Gastroesophageal sphincter (tissue), 4 donors: Measurements from ENCODE around the gene UBQLN1. TPM values are rescaled to one million over a fixed set of nuclear protein-coding genes. Genes with fewer than 3 reads are reported as not detected.

Experiments used
- ATAC-seq: fragments of 150-250 bp; one replicate; pipeline ENCODE4 v1.9.1; 2016; ENCODE audit warnings: mild to moderate bottlenecking, moderate library complexity
- H3K27ac ChIP-seq, 4 donors: fragments of 200-600 bp; sonication (generic) in 3 of 4; 1 replicate in 3 of 4; 2 replicates in 1 of 4; pipeline ENCODE4 v1.5.1; 2016 to 2019
- H3K27me3 ChIP-seq: fragments of 200-600 bp; sonication (generic); one replicate; pipeline ENCODE4 v1.5.1; 2019
- H3K36me3 ChIP-seq, 2 donors: fragments of 200-600 bp; sonication (generic); one replicate each; pipeline ENCODE4 v1.5.1; 2019; ENCODE audit warnings: control low read depth in 1 of 2
- H3K4me1 ChIP-seq, 3 donors: fragments of 200-600 bp; sonication (generic); 1 replicate in 2 of 3; 2 replicates in 1 of 3; pipeline ENCODE4 v1.5.1; 2016 to 2019; ENCODE audit warnings: control low read depth in 2 of 3
- H3K4me3 ChIP-seq, 2 donors: fragments of 200-600 bp; sonication (generic); one replicate each; pipeline ENCODE4 v1.5.1; 2019; ENCODE audit warnings: mild to moderate bottlenecking in 1 of 2, moderate library complexity in 1 of 2
- H3K9me3 ChIP-seq, 3 donors: fragments of 200-600 bp; sonication (generic); one replicate each; pipeline ENCODE4 v1.5.1; 2017 to 2019; ENCODE audit warnings: control low read depth in 2 of 3
- EP300 ChIP-seq: sonication (generic); formaldehyde crosslinking; IDR thresholded peaks from one replicate; pipeline ENCODE4 v1.6.1; 2017; ENCODE audit warnings: antibody characterized with exemption, mild to moderate bottlenecking
- POLR2A ChIP-seq, 2 donors: fragments of 450-650 bp; IDR thresholded peaks; one replicate each; pipeline ENCODE4 v1.6.1; 2017; ENCODE audit warnings: antibody characterized with exemption in 2 of 2, mild to moderate bottlenecking in 2 of 2, moderate library complexity in 1 of 2
- POLR2AphosphoS5 ChIP-seq: sonication (generic); formaldehyde crosslinking; IDR thresholded peaks from one replicate; pipeline ENCODE4 v1.6.1; 2017; ENCODE audit warnings: antibody characterized with exemption
- WGBS, 2 donors: methylation state at CpG; one replicate each; pipeline ENCODE4 v1.1.5; 2018; ENCODE audit warnings: low coverage in 1 of 2; 5-methylcytosine and 5-hydroxymethylcytosine counted together
- total RNA-seq, 4 donors: library from RNA; depleted of rRNA; stranded (reverse); fragments of >200 nt; gene quantifications; one replicate each; pipeline ENCODE4 v1.1.0, GENCODE V29; 2016
- TF ChIP-seq, protein P1 (sequence below), 4 experiments: fragments of 200-600 bp in 2 of 4; fragments of 450-650 bp in 2 of 4; sonication (generic) in 1 of 4; IDR thresholded peaks; one replicate each; pipeline ENCODE4 v1.5.1; 2017 to 2019; ENCODE audit warnings: antibody characterized with exemption in 4 of 4, mild to moderate bottlenecking in 2 of 4, moderate library complexity in 2 of 4

UBQLN1 gene
- 100 to 1,000 TPM; 112 to 132 (median 117) TPM for total RNA-seq

DNA sequence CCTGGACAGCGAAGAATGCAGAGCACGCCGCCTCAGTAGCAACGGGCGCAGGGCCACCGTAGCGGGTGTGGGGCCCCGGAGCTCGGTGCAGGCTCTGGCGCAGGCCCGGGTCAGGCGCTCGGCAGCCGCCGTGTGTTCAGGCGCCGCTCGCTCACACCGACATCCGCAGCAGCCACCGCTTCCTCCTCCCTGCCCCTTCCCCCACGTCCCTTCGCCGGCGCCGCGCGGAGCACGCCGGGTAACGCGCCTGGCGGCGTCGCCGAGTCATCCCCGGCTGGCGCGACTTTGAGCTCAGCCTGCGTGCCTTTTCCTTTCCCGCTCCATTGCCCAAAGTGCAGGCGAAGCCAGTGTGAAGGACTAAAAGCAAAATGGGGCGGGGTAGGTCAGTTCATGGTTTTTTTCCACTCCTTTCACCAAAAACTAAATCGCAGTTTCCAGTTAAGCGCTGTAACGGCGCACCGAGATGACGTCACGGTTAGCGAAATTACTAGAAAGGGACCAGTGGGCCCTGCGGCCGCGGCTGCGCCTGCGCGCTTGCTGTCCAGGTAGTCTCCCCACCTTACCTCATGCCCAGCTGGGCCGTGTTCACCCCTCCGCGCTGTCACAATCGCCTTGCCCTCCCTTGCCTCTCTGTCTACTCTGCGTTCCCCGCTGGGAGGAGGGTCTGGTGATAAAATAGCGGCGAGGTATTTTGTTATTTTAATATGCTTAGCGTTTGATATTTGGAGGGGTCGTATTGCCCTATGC lies at the start of gene UBQLN1:
UBQLN1 (minus strand) TSS at position 191 of the 747 bp plus-strand sequence. CDS start 279 bp downstream, outside the sequence.
- Histone ChIP-seq H3K4me1 (peaks cover 0 to 41% (median 8%) of the 10 kb centered on the region in 3 donors), H3K27me3 (no peaks in the 10 kb centered on the region), H3K36me3 (no peaks in the 10 kb centered on the region), H3K9me3 (no peaks in the 10 kb centered on the region), H3K4me3 (peak within 1 kb of the TSS; percentile 75 to 91), H3K27ac (peak within 1 kb of the TSS; percentile 90 to 98 (median 96))
- ATAC-seq = peak; percentile 94
- 0 to 1% methylated on average over 10 to 22 of the region's 67 CpGs for WGBS, 2 donors
- TF ChIP-seq EP300 (no peak), POLR2A (IDR thresholded peaks at IDR 0.05) (peak; percentile 92), POLR2AphosphoS5 (peak; percentile 94)
- TF ChIP-seq, protein P1, sequence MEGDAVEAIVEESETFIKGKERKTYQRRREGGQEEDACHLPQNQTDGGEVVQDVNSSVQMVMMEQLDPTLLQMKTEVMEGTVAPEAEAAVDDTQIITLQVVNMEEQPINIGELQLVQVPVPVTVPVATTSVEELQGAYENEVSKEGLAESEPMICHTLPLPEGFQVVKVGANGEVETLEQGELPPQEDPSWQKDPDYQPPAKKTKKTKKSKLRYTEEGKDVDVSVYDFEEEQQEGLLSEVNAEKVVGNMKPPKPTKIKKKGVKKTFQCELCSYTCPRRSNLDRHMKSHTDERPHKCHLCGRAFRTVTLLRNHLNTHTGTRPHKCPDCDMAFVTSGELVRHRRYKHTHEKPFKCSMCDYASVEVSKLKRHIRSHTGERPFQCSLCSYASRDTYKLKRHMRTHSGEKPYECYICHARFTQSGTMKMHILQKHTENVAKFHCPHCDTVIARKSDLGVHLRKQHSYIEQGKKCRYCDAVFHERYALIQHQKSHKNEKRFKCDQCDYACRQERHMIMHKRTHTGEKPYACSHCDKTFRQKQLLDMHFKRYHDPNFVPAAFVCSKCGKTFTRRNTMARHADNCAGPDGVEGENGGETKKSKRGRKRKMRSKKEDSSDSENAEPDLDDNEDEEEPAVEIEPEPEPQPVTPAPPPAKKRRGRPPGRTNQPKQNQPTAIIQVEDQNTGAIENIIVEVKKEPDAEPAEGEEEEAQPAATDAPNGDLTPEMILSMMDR (IDR thresholded peaks at IDR 0.05) = peak in 2 of 4 experiments; percentile 24 to 33

GRCh38 chr9:83754383-83754977 lies 46.7 kb upstream of the UBQLN1 start:
- peaks cover 0 to 61% of the 10 kb centered on the region in 2 donors for H3K36me3 ChIP-seq
- no peaks in the 10 kb centered on the region for H3K9me3 ChIP-seq
- no peaks in the 10 kb centered on the region for H3K4me1 ChIP-seq
- H3K4me3 ChIP-seq = no peak overlapping the region
- no peak for ATAC-seq
- H3K27ac ChIP-seq = no peak overlapping the region
- no peak for TF ChIP-seq POLR2A (IDR thresholded peaks at IDR 0.05)
- TF ChIP-seq, protein P1 (IDR thresholded peaks at IDR 0.05) = no peak
- no peak for TF ChIP-seq EP300
- no peak for TF ChIP-seq POLR2AphosphoS5
- no peaks in the 10 kb centered on the region for H3K27me3 ChIP-seq

GRCh38 chr9:83749706-83750105 lies 41.9 kb upstream of the UBQLN1 start:
- no peak for TF ChIP-seq POLR2AphosphoS5
- no peak for TF ChIP-seq EP300
- TF ChIP-seq POLR2A (IDR thresholded peaks at IDR 0.05) = no peak
- TF ChIP-seq, protein P1 (IDR thresholded peaks at IDR 0.05) = no peak
- Histone ChIP-seq H3K9me3 (no peaks in the 10 kb centered on the region), H3K4me3 (no peak overlapping the region), H3K27me3 (no peaks in the 10 kb centered on the region), H3K36me3 (peaks cover 0 to 68% of the 10 kb centered on the region in 2 donors), H3K4me1 (no peaks in the 10 kb centered on the region), H3K27ac (no peak overlapping the region)
- 88 to 93% methylated on average over 3 of the region's 3 CpGs for WGBS, 2 donors
- ATAC-seq = no peak

- no peak overlapping the region for H3K4me3 ChIP-seq
- no peaks in the 10 kb centered on the region for H3K4me1 ChIP-seq
- ATAC-seq = no peak
- H3K27ac ChIP-seq = no peak overlapping the region
- H3K36me3 ChIP-seq = peaks cover 0 to 67% of the 10 kb centered on the region in 2 donors
- no peaks in the 10 kb centered on the region for H3K27me3 ChIP-seq
- 100% methylated on average over 1 of the region's 1 CpG for WGBS, 2 donors
- TF ChIP-seq, protein P1 (IDR thresholded peaks at IDR 0.05) = no peak
- no peak for TF ChIP-seq EP300
- no peak for TF ChIP-seq POLR2AphosphoS5
- TF ChIP-seq POLR2A (IDR thresholded peaks at IDR 0.05) = no peak
- H3K9me3 ChIP-seq = no peaks in the 10 kb centered on the region
Measured at GRCh38 chr9:83744206-83744605, 36.4 kb upstream of the UBQLN1 start.
